Measurements from ENCODE around the gene PPP2R2C. TPM values are rescaled to one million over a fixed set of nuclear protein-coding genes. Genes with fewer than 3 reads are reported as not detected.

Gene PPP2R2C
- total and polyA plus RNA-seq, 2 experiments from 2014 or later: 1.3 to 9.2 TPM

- Histone ChIP-seq H3K36me3 (ENCODE audit: insufficient read depth) (no peaks in the 10 kb centered on the region), H3K27ac (ENCODE audit: low read depth) (no peak overlapping the region), H3K4me1 (ENCODE audit: insufficient read depth) (no peaks in the 10 kb centered on the region; the same call in 1 of the 2 replicates), H3K79me2 (replicated peaks; ENCODE audit: insufficient read depth) (no peaks in the 10 kb centered on the region), H3K9me2 (ENCODE audit: insufficient read depth) (0 out of 2 replicates have a peak, but pooled peaks cover 2% of the 10 kb centered on the region), H3K4me3 (no peak overlapping the region), H3K4me2 (no peak overlapping the region), H2AFZ (no peak overlapping the region), H3K27me3 (ENCODE audit: insufficient read depth) (no peaks in the 10 kb centered on the region), H3F3A (replicated peaks; ENCODE audit: low read depth) (no peaks in the 10 kb centered on the region), H4K20me1 (replicated peaks; ENCODE audit: insufficient read depth) (no peaks in the 10 kb centered on the region)
- Mint-ChIP-seq H3K36me3 (ENCODE audit: low read depth) (no peaks in the 10 kb centered on the region), H3K4me3 (no peak overlapping the region), H3K27ac (no peak overlapping the region), H3K9me3 (peaks cover 4% of the 10 kb centered on the region; the same call in 1 of the 3 replicates), H3K4me1 (peaks cover 16% of the 10 kb centered on the region), H3K27me3 (ENCODE audit: insufficient read depth, low read depth, poor library complexity) (peaks cover 5% of the 10 kb centered on the region)
- DNase-seq (ENCODE audit: low spot score) (no peak), ATAC-seq (no peak)
- TF ChIP-seq POLR2AphosphoS5 (IDR thresholded peaks at IDR 0.05; ENCODE audit: low read depth) (no peak), ETS1 (IDR thresholded peaks at IDR 0.05) (no peak), EZH2phosphoT487 (IDR thresholded peaks at IDR 0.05; ENCODE audit: unreplicated experiment) (no peak), JUNB (IDR thresholded peaks at IDR 0.05; ENCODE audit: unreplicated experiment) (no peak), STAT1 (IDR thresholded peaks at IDR 0.05; ENCODE audit: unreplicated experiment) (no peak), EZH2 (IDR thresholded peaks at IDR 0.05; ENCODE audit: low read depth, unreplicated experiment) (no peak), ZNF114 (CRISPR knock-in tag; IDR thresholded peaks at IDR 0.05) (no peak), ZNF331 (CRISPR knock-in tag; IDR thresholded peaks at IDR 0.05; ENCODE audit: low read depth) (no peak), REST (IDR thresholded peaks at IDR 0.05; ENCODE audit: unreplicated experiment) (no peak), ZNF462 (CRISPR knock-in tag; IDR thresholded peaks at IDR 0.05) (no peak), NANOG (IDR thresholded peaks at IDR 0.05; ENCODE audit: borderline replicate concordance) (no peak), CREB1 (CRISPR knock-in tag; IDR thresholded peaks at IDR 0.05; ENCODE audit: low read depth) (no peak)
Observed at GRCh38 chr4:6491235-6491634, 18.8 kb upstream of the PPP2R2C start.

Measured in GM23338 (cell line).